OCI-LY1 (cell line): ENCODE data around the gene FBXW5.

Experiments used
- H2AFZ ChIP-seq: fragments of 200-600 bp; sonication (generic), shearing (Covaris generic); 2 replicates; pipeline ENCODE4 v1.6.0; 2014; ENCODE audit warnings: antibody characterized with exemption, mild to moderate bottlenecking, low read length
- H3F3A ChIP-seq: fragments of 200-600 bp; sonication (generic), shearing (Covaris generic); 2 replicates; pipeline ENCODE4 v1.6.0; 2014; ENCODE audit warnings: mild to moderate bottlenecking, antibody characterized with exemption, low read length, moderate library complexity; ENCODE audit not compliant: insufficient read depth
- H3K27ac ChIP-seq: fragments of 200-600 bp; sonication (generic); 2 replicates; pipeline ENCODE4 v1.5.1; 2014; ENCODE audit warnings: low read length, mixed run types, mild to moderate bottlenecking, low read depth; ENCODE audit not compliant: poor library complexity, severe bottlenecking
- H3K27me3 ChIP-seq: fragments of 200-600 bp; sonication (generic); 2 replicates; pipeline ENCODE4 v1.6.0; 2014; ENCODE audit warnings: antibody characterized with exemption, mild to moderate bottlenecking, low read length, moderate library complexity; ENCODE audit not compliant: insufficient read depth
- H3K36me3 ChIP-seq: fragments of 200-600 bp; sonication (generic); 2 replicates; pipeline ENCODE4 v1.6.1; 2014; ENCODE audit warnings: mild to moderate bottlenecking, antibody characterized with exemption, low read length, moderate library complexity, mixed read lengths; ENCODE audit not compliant: insufficient read depth
- H3K4me1 ChIP-seq: fragments of 200-600 bp; sonication (generic); 2 replicates; pipeline ENCODE4 v1.5.1; 2014; ENCODE audit warnings: mild to moderate bottlenecking, low read length, moderate library complexity; ENCODE audit not compliant: insufficient read depth, severe bottlenecking
- H3K4me2 ChIP-seq: fragments of 200-600 bp; sonication (generic), shearing (Covaris generic); 2 replicates; pipeline ENCODE4 v1.6.1; 2014; ENCODE audit warnings: low read length
- H3K4me3 ChIP-seq: fragments of 200-600 bp; sonication (generic); 2 replicates; pipeline ENCODE4 v1.5.1; 2014; ENCODE audit warnings: low read length, low read depth, mild to moderate bottlenecking, mixed read lengths; ENCODE audit not compliant: poor library complexity, severe bottlenecking
- H3K79me2 ChIP-seq: fragments of 200-600 bp; shearing (Covaris generic); 2 replicates; pipeline ENCODE4 v1.6.1; 2016; ENCODE audit warnings: mixed run types, low read length, mixed read lengths; ENCODE audit not compliant: insufficient read depth
- H3K9ac ChIP-seq: fragments of 200-600 bp; sonication (generic), shearing (Covaris generic); 2 replicates; pipeline ENCODE4 v1.6.1; 2014; ENCODE audit warnings: mild to moderate bottlenecking, low read length, mixed read lengths
- H3K9me2 ChIP-seq: fragments of 200-600 bp; sonication (generic), shearing (Covaris generic); 2 replicates; pipeline ENCODE4 v1.6.1; 2014; ENCODE audit warnings: low read depth, mild to moderate bottlenecking, low read length, mixed read lengths
- H3K9me3 ChIP-seq: fragments of 200-600 bp; shearing (Covaris generic); 2 replicates; pipeline ENCODE4 v1.6.1; 2014; ENCODE audit warnings: low read length, mixed read lengths
- H4K20me1 ChIP-seq: fragments of 200-600 bp; sonication (generic), shearing (Covaris generic); 2 replicates; pipeline ENCODE4 v1.6.0; 2016; ENCODE audit warnings: mild to moderate bottlenecking, low read length; ENCODE audit not compliant: insufficient read depth
- CTCF ChIP-seq: fragments of 200-600 bp; sonication (generic), shearing (Covaris generic); IDR thresholded peaks from 2 replicates; pipeline ENCODE4 v1.5.1; 2017; ENCODE audit warnings: mild to moderate bottlenecking, antibody characterized with exemption, low read length, moderate library complexity, mixed read lengths
- EZH2 ChIP-seq: fragments of 200-600 bp; sonication (generic), shearing (Covaris generic); IDR thresholded peaks from 2 replicates; pipeline ENCODE4 v1.8.0; 2017; ENCODE audit warnings: borderline replicate concordance, mixed run types, mild to moderate bottlenecking, antibody characterized with exemption, low read length, moderate library complexity, mixed read lengths

The FBXW5 gene

DNA sequence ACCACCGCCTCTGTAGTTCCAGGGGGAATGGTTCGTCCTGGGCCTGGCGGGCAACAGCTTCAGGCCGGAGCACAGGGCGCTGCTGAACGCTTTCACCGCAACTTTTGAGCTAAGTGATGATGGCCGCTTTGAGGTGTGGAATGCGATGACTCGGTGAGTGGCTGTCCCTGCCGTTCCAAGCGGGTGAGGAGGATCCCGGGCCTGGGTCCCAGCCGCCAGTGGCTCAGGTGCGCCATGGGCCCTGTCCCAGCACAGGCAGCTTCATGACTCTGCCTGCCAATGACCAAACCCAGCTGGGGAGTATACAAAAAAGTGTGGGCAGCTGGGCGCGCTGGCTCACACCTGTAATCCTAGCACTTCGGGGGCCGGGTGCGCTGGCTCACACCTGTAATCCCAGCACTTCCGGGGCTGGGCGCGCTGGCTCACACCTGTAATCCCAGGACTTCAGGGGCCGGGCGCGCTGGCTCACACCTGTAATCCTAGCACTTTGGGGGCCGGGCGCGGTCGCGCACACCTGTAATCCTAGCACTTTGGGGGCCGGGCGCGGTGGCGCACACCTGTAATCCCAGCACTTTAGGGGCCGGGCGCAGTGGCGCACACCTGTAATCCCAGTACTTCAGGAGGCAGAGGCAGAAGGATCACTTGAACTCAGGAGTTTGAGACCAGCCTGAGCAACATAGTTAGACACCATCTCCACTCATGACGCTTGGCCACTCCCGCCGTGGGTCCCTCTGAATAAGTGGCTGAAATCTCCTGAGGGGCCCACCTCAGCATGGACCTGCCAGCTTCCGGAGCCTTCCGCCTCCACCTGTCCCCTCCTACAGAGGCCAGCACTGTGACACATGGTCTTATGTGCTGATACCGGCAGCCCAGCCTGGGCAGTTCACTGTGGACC, 8.6 kb upstream of the FBXW5 start:
- Histone ChIP-seq H3K79me2 (no peaks in the 10 kb centered on the region), H3K27ac (no peak overlapping the region), H3K9me3 (no peaks in the 10 kb centered on the region), H3K4me2 (no peak overlapping the region), H3F3A (no peaks in the 10 kb centered on the region), H3K9ac (no peak overlapping the region), H3K9me2 (no peaks in the 10 kb centered on the region), H4K20me1 (no peaks in the 10 kb centered on the region), H3K27me3 (peaks cover 18% of the 10 kb centered on the region; the same call in 1 of the 2 replicates), H2AFZ (no peak overlapping the region), H3K4me1 (peaks cover 12% of the 10 kb centered on the region), H3K4me3 (no peak overlapping the region), H3K36me3 (no peaks in the 10 kb centered on the region)
- TF ChIP-seq CTCF (no peak), EZH2 (no peak)

- no peaks in the 10 kb centered on the region for H3K9me3 ChIP-seq
- no peaks in the 10 kb centered on the region for H3F3A ChIP-seq
- no peak overlapping the region for H3K27ac ChIP-seq
- H3K4me3 ChIP-seq = no peak overlapping the region
- H4K20me1 ChIP-seq = no peaks in the 10 kb centered on the region
- no peaks in the 10 kb centered on the region for H3K79me2 ChIP-seq
- peaks cover 12% of the 10 kb centered on the region for H3K4me1 ChIP-seq
- peaks cover 14% of the 10 kb centered on the region; the same call in 1 of the 2 replicates for H3K27me3 ChIP-seq
- TF ChIP-seq CTCF = no peak
- TF ChIP-seq EZH2 = no peak
- no peaks in the 10 kb centered on the region for H3K36me3 ChIP-seq
- no peak overlapping the region for H2AFZ ChIP-seq
- no peak overlapping the region for H3K4me2 ChIP-seq
- no peak overlapping the region for H3K9ac ChIP-seq
- no peaks in the 10 kb centered on the region for H3K9me2 ChIP-seq
Observed at GRCh38 chr9:136952321-136952850, 7.8 kb upstream of the FBXW5 start.

DNA sequence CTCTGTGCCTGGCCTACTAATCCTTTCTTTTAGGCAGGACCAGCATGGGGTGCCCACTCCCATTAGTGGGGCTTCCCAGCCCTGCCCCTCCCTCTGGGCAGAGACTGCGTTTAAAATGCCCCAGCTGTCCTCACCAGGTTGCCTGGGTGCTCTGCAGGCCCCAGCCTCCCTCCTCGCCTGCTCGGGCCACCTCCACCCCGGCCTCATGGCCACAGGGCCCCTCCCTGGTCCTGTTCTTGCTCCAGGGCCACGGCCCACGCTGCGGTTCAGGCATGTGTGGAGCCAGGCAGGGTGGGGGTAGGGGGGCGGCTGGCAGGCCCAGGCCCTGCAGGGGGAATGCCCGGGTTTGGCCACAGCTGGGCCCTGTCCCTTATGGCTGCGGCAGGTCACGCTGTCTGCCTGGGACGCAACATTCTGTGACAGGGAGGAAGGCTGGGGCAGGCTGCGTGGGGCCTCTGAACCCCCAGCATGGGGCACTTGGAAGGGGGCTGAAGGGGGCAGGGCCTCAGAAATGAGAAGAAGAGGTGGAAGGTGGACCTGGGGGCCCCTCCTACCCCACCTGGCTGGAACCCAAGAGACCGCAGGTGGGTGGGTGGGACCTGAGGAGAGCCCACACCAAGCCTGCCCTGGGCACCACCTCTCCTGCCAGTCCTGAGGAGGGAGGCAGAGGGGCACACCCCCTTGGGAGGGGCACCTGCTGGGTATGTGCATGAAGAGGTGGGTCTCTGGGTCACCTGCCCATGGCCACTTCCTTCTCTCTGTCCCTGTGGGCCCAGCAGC, 7.2 kb upstream of the FBXW5 start, which contains the start of gene LCN12:
Gene LCN12, plus strand, starts transcription at position 733 of the 780 bp plus-strand sequence. CDS start 55 bp downstream, outside the sequence.
- peaks cover 13% of the 10 kb centered on the region; the same call in 1 of the 2 replicates for H3K27me3 ChIP-seq
- H3K4me2 ChIP-seq = no peak within 1 kb of the TSS
- TF ChIP-seq EZH2 = no peak
- H3K9ac ChIP-seq = no peak within 1 kb of the TSS
- H3K79me2 ChIP-seq = no peaks in the 10 kb centered on the region
- no peaks in the 10 kb centered on the region for H3K36me3 ChIP-seq
- H4K20me1 ChIP-seq = no peaks in the 10 kb centered on the region
- H3K4me1 ChIP-seq = peaks cover 12% of the 10 kb centered on the region
- H2AFZ ChIP-seq = no peak within 1 kb of the TSS
- no peaks in the 10 kb centered on the region for H3F3A ChIP-seq
- H3K27ac ChIP-seq = no peak within 1 kb of the TSS
- H3K9me3 ChIP-seq = no peaks in the 10 kb centered on the region
- no peak within 1 kb of the TSS for H3K4me3 ChIP-seq
- no peaks in the 10 kb centered on the region for H3K9me2 ChIP-seq
